K562 (cell line): ENCODE results near the gene HCFC1R1. TPM values are rescaled to one million over a fixed set of nuclear protein-coding genes. Genes with fewer than 3 reads are reported as not detected.
A peak's percentile ranks its signal among the peaks of the same experiment; 100 is the strongest.

Source experiments
- ATAC-seq: fragments of 200-7000 bp; cut with Tn5 transposase; 3 replicates; pipeline ENCODE4 v1.9.1; 2020; ENCODE audit warnings: moderate library complexity
- BruUV-seq: library from RNA; stranded (reverse); fragments of 400-500 nt; replicated peaks from 2 replicates; lab custom pipeline; 2021; lab: Mats Ljungman, UMichigan
- CTCF ChIA-PET: fragments of 300-600 bp; formaldehyde crosslinking; extraction: SDS; loops from one replicate; lab custom pipeline; 2021; ENCODE audit warnings: low intra/inter-chr PET ratio; lab: Yijun Ruan, JAX
- POLR2A ChIA-PET: fragments of 300-600, 350-650 bp; sonication (Branson Sonifier 250); formaldehyde crosslinking; extraction: SDS; loops from one replicate; lab custom pipeline; 2021; ENCODE audit warnings: antibody characterized with exemption, inconsistent platforms; lab: Yijun Ruan, JAX
- DNase-seq, 4 experiments: peaks; one replicate each; pipeline versions ENCODE4 v3.0.0 to v3.0.0-alpha.2; 2011 to 2018; ENCODE audit warnings: low spot score in 3 of 4, mixed read lengths in 3 of 4; ENCODE audit errors: extremely low read depth in 1 of 4
- FAIRE-seq: peaks from 2 replicates; lab custom pipeline; 2011; peaks lifted over from hg19 to GRCh38; lab: Jason Lieb, UNC
- H2AFZ ChIP-seq: 2 replicates; pipeline ENCODE4 v1.6.0; 2011; ENCODE audit warnings: low read depth, low read length, control low read depth, inconsistent platforms
- H3K27ac ChIP-seq: fragments of 200-600 bp; 3 replicates; pipeline ENCODE4 v1.8.0; 2011; ENCODE audit warnings: low read depth, mild to moderate bottlenecking, control low read depth, inconsistent platforms, low read length, moderate library complexity, mixed read lengths; ENCODE audit errors: extremely low read depth
- H3K27me3 ChIP-seq, 2 experiments: fragments of 300-600 bp in 1 of 2; 2 replicates in 1 of 2; 3 replicates in 1 of 2; pipeline versions ENCODE4 v1.6.0 to v1.8.0; 2011; ENCODE audit warnings: inconsistent platforms in 2 of 2, low read length in 2 of 2, mild to moderate bottlenecking in 1 of 2, mixed read lengths in 1 of 2, moderate library complexity in 1 of 2; ENCODE audit not compliant: control insufficient read depth in 2 of 2, insufficient read depth in 2 of 2
- H3K36me3 ChIP-seq: fragments of 300-600 bp; 3 replicates; pipeline ENCODE4 v1.8.0; 2011; ENCODE audit warnings: mild to moderate bottlenecking, low read length, inconsistent platforms; ENCODE audit not compliant: control insufficient read depth, insufficient read depth
- H3K4me1 ChIP-seq, 2 experiments: fragments of 200-600 bp in 1 of 2; replicated peaks in 1 of 2; 2 replicates in 1 of 2; 3 replicates in 1 of 2; pipeline versions ENCODE4 v1.5.1 to v1.8.0; 2011; ENCODE audit warnings: inconsistent platforms in 2 of 2, low read length in 2 of 2, mild to moderate bottlenecking in 1 of 2, mixed read lengths in 1 of 2, moderate library complexity in 1 of 2; ENCODE audit not compliant: control insufficient read depth in 2 of 2, insufficient read depth in 2 of 2
- H3K4me2 ChIP-seq: 2 replicates; pipeline ENCODE4 v1.6.1; 2011; ENCODE audit warnings: low read length, control low read depth, inconsistent platforms, mixed read lengths; ENCODE audit not compliant: insufficient read depth
- H3K4me3 ChIP-seq: fragments of 200-600 bp; sonication (generic), shearing (Covaris generic); 2 replicates; pipeline ENCODE4 v1.5.1; 2016; ENCODE audit warnings: control low read depth, inconsistent platforms
- H3K79me2 ChIP-seq: fragments of 200-600 bp; 3 replicates; pipeline ENCODE4 v1.8.0; 2011; ENCODE audit warnings: low read length, inconsistent platforms; ENCODE audit not compliant: control insufficient read depth, insufficient read depth
- H3K9ac ChIP-seq, 2 experiments: 2 replicates each; pipeline versions ENCODE4 v1.6.0 to v1.6.1; 2011; ENCODE audit warnings: low read depth in 2 of 2, low read length in 2 of 2, control low read depth in 1 of 2, inconsistent platforms in 1 of 2, mild to moderate bottlenecking in 1 of 2, mixed read lengths in 1 of 2; ENCODE audit not compliant: insufficient read depth in 1 of 2
- H3K9me1 ChIP-seq: one replicate; pipeline ENCODE4 v1.6.0; 2011; ENCODE audit warnings: inconsistent platforms, mild to moderate bottlenecking, low read length, moderate library complexity; ENCODE audit not compliant: control insufficient read depth, insufficient read depth
- H3K9me3 ChIP-seq: replicated peaks from 2 replicates; pipeline ENCODE4 v1.5.1; 2011; ENCODE audit warnings: low read depth, low read length, inconsistent platforms; ENCODE audit not compliant: control insufficient read depth, insufficient read depth
- H4K20me1 ChIP-seq: replicated peaks from 2 replicates; pipeline ENCODE4 v1.6.1; 2011; ENCODE audit warnings: low read length, inconsistent platforms, mixed read lengths; ENCODE audit not compliant: control insufficient read depth, insufficient read depth
- KDM5B ChIP-seq: fragments of 200-600 bp; sonication (generic); IDR thresholded peaks from 2 replicates; pipeline ENCODE4 v1.6.1; 2012; ENCODE audit warnings: low read depth, mild to moderate bottlenecking, moderate library complexity, low read length, control low read depth, inconsistent platforms; ENCODE audit not compliant: insufficient replicate concordance
- POLR2G ChIP-seq: fragments of 200-400 bp; formaldehyde crosslinking; IDR thresholded peaks from 2 replicates; pipeline ENCODE4 v1.6.1; 2017; ENCODE audit warnings: low read depth, mild to moderate bottlenecking, antibody characterized with exemption, low read length, moderate library complexity
- WGBS: fragments of 100-300 bp; shearing (Covaris generic); methylation state at CpG from one replicate; pipeline ENCODE4 v1.1.6; 2016; ENCODE audit warnings: low coverage, mixed read lengths; ENCODE audit not compliant: insufficient coverage; ENCODE audit errors: missing lambda C conversion rate; 5-methylcytosine and 5-hydroxymethylcytosine counted together
- in situ Hi-C: fragments of 300-500 bp; cut with MboI; formaldehyde crosslinking; loops from 4 replicates; pipeline ENCODE4 v1.15.0; 2018; ENCODE audit warnings: inconsistent platforms, mixed read lengths
- intact Hi-C: fragments of 100-400 bp; cut with micrococcal nuclease; formaldehyde crosslinking; loops from 2 replicates; pipeline ENCODE4 v1.14.2; 2022
- polyA plus RNA-seq, 8 experiments: library from polyadenylated mRNA; depleted of rRNA in 4 of 8; stranded (reverse) in 5 of 8; unstranded in 3 of 8; fragments of >200 nt; fragmentation: Nextera tagmentation in 2 of 8; fragmentation: Illumina TruSeq in 1 of 8; extraction: Ambion mirVana in 2 of 8; extraction: Trizol in 1 of 8; gene quantifications; 2 replicates each; pipeline versions ENCODE4 v1.2.1 to v1.2.3, GENCODE V29; 2011 to 2014; ENCODE audit warnings: inconsistent platforms in 1 of 8, missing spikeins in 1 of 8
- total RNA-seq, 7 experiments: library from RNA; depleted of rRNA in 6 of 7; stranded (reverse); fragments of >200 nt in 6 of 7; fragmentation: Illumina TruSeq in 2 of 7; extraction: Trizol in 2 of 7; gene quantifications; 2 replicates each; pipeline versions ENCODE4 v1.2.1 to v1.2.3, GENCODE V29; 2011 to 2021; ENCODE audit warnings: low replicate concordance in 1 of 7

Gene HCFC1R1
- total and polyA plus RNA-seq, 9 of the 15 experiments (the other 6 are each of a cell fraction or from before 2014, with no cell fraction given): 2.2 to 29.0 (median 11.2) TPM

DNA sequence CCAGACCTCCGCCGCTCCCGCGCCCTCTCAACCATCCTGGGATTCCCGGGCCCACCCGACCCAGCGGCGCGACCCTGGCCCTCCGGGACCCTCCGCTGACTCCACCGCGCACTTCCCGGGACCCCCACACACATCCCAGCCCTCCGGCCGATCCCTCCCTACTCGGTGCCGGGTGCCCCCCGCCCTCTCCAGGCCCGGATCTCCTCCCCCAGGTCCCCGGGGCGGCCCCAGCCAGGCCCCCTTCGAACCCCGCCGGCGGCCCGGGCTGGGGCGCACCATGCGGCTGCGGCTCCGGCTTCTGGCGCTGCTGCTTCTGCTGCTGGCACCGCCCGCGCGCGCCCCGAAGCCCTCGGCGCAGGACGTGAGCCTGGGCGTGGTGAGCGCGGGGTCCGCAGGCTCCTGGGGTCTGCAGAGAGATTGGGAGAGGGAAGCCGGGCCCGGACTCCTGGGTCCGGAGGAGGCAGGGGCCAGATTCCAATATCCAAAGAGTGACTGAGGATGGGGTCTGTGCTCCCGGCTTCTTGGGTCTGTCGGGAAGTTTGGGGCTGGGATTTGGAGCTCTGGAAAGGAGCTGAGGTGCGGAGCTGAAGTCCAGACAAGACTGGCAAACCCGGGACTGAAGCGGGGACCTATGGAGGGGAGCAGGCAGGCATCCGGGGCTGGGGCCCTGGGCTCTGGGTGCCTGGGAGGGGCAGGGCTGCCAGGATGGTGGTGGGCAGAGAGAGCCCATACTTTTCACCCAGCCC, 23.1 kb upstream of the HCFC1R1 start:
- intact Hi-C loops: no loop called here
- H3K27me3 ChIP-seq: peaks cover 19 to 62% of the 10 kb centered on the region in 2 experiments; a peak in 4 of 5 replicates
- DNase-seq (no peak), ATAC-seq (no peak)
- TF ChIP-seq POLR2G (peak; percentile 35; the same call in 1 of the 2 replicates), KDM5B (no peak)
- TF ChIP-seq, all 486 proteins: peak for 1
- Histone ChIP-seq H3K27ac (no peak overlapping the region), H3K4me2 (no peak overlapping the region), H3K4me1 (peaks cover 3 to 26% of the 10 kb centered on the region in 2 experiments; a peak in 3 of 5 replicates), H3K4me3 (no peak overlapping the region), H4K20me1 (no peaks in the 10 kb centered on the region; the same call in 1 of the 2 replicates), H3K9me1 (no peaks in the 10 kb centered on the region), H3K79me2 (no peaks in the 10 kb centered on the region), H3K9ac (no peak overlapping the region; a peak in 1 of 4 replicates), H2AFZ (no peak overlapping the region), H3K36me3 (no peaks in the 10 kb centered on the region), H3K9me3 (no peaks in the 10 kb centered on the region)
- POLR2A ChIA-PET: interaction anchor here (0.5 to 1.9 kb wide), 3 partner anchors 15 to 35 kb away, joined by 3 to 6 read pairs (median 3); partner anchors contain the start of genes HCFC1R1 and THOC6
- in situ Hi-C loops: no loop called here
- BruUV-seq: no TSS peak
- FAIRE-seq: no peak
- 30% methylated on average over 22 of the region's 54 CpGs for WGBS
- CTCF ChIA-PET: no interaction called here
